Psoas muscle (tissue), 8 donors: ENCODE measurements around the gene NSFL1C. TPM values are rescaled to one million over a fixed set of nuclear protein-coding genes. Genes with fewer than 3 reads are reported as not detected.

Experiments
- ATAC-seq, 4 donors: fragments of 200-7000 bp; cut with Tn5 transposase; one replicate each; pipeline ENCODE4 v1.9.1; 2020; ENCODE audit warnings: moderate library complexity in 3 of 4, mild to moderate bottlenecking in 2 of 4
- DNase-seq, 2 donors: peaks; one replicate each; pipeline ENCODE4 v3.0.0-alpha.2; 2020
- H3K27ac ChIP-seq: fragments of 200-600 bp; one replicate; pipeline ENCODE4 v1.8.0; 2022
- H3K27me3 ChIP-seq, 3 donors: fragments of 200-600 bp in 1 of 3; one replicate each; pipeline versions ENCODE4 v1.6.1 to v1.8.0; 2013 to 2022; ENCODE audit warnings: low read length in 2 of 3, mild to moderate bottlenecking in 2 of 3, moderate library complexity in 1 of 3; ENCODE audit not compliant: insufficient read depth in 3 of 3
- H3K36me3 ChIP-seq, 2 donors: fragments of 200-600 bp in 1 of 2; one replicate each; pipeline versions ENCODE4 v1.6.1 to v1.8.0; 2013 to 2022; ENCODE audit warnings: low read depth in 1 of 2, mild to moderate bottlenecking in 1 of 2, moderate library complexity in 1 of 2; ENCODE audit not compliant: insufficient read depth in 1 of 2
- H3K4me1 ChIP-seq: fragments of 200-600 bp; one replicate; pipeline ENCODE4 v1.8.0; 2022
- H3K4me3 ChIP-seq: fragments of 200-600 bp; one replicate; pipeline ENCODE4 v1.8.0; 2022; ENCODE audit warnings: mild to moderate bottlenecking
- H3K9me3 ChIP-seq: fragments of 200-600 bp; one replicate; pipeline ENCODE4 v1.8.0; 2022
- WGBS, 3 donors: extraction: QIAGEN DNeasy Blood & Tissue Kit; methylation state at CpG; one replicate each; pipeline versions ENCODE4 v1.1.6 to v1.1.7; 2013; 5-methylcytosine and 5-hydroxymethylcytosine counted together
- intact Hi-C, 2 donors: fragments of 100-400 bp; cut with DNase I; formaldehyde crosslinking; loops; one replicate each; pipeline versions ENCODE4 v1.11.0 to v1.14.2; 2022
- polyA plus RNA-seq, 3 donors: library from polyadenylated mRNA; stranded (reverse); fragments of 200-250 nt; gene quantifications; one replicate each; pipeline ENCODE4 v1.2.3, GENCODE V29; 2013
- total RNA-seq, 4 donors: library from RNA; stranded (reverse); fragmentation: NEBNext Ultra II Directional in 2 of 4; extraction: Animal tissue kit (Norgen Biotek cat#: 25700) in 2 of 4; gene quantifications; one replicate each; pipeline versions ENCODE4 v1.2.1 to v1.2.4, GENCODE V29; 2021 to 2023
- TF ChIP-seq, protein P1 (sequence below): fragments of 200-600 bp; IDR thresholded peaks from one replicate; pipeline ENCODE4 v1.8.0; 2022; ENCODE audit warnings: antibody characterized with exemption
- donor health status: healthy with polysubstance abuse.
- donor health status: DM: no; HTN: no; CAD: no; lungs with moderate emphysema.
- donor health status: Bipolar disorder and iron deficiency.
- donor health status: healthy.
- donor health status: DM: yes; HTN: yes; CAD: no.
- donor health status: DM: no; HTN: no; CAD: no.
- donor health status: DM: no; HTN: no; CAD: no.
- donor health status: DM: yes; HTN: yes; CAD: no.

Gene NSFL1C
- total and polyA plus RNA-seq, 7 donors, result 82.8 to 135 (median 107) TPM

- WGBS, 3 donors, result 71 to 82% (median 82%) methylated on average over 2 of the region's 2 CpGs
- intact Hi-C loops, result no loop called here
- Histone ChIP-seq H3K4me1 (no peaks in the 10 kb centered on the region), H3K36me3 (no peaks in the 10 kb centered on the region), H3K9me3 (no peaks in the 10 kb centered on the region), H3K27ac (no peak overlapping the region), H3K4me3 (no peak overlapping the region), H3K27me3 (peaks cover 0 to 3% (median 0%) of the 10 kb centered on the region in 3 donors)
- TF ChIP-seq, protein P1, sequence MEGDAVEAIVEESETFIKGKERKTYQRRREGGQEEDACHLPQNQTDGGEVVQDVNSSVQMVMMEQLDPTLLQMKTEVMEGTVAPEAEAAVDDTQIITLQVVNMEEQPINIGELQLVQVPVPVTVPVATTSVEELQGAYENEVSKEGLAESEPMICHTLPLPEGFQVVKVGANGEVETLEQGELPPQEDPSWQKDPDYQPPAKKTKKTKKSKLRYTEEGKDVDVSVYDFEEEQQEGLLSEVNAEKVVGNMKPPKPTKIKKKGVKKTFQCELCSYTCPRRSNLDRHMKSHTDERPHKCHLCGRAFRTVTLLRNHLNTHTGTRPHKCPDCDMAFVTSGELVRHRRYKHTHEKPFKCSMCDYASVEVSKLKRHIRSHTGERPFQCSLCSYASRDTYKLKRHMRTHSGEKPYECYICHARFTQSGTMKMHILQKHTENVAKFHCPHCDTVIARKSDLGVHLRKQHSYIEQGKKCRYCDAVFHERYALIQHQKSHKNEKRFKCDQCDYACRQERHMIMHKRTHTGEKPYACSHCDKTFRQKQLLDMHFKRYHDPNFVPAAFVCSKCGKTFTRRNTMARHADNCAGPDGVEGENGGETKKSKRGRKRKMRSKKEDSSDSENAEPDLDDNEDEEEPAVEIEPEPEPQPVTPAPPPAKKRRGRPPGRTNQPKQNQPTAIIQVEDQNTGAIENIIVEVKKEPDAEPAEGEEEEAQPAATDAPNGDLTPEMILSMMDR, result no peak
- ATAC-seq (no peak), DNase-seq (no peak)
Observed at GRCh38 chr20:1489325-1489724, 22.7 kb upstream of the NSFL1C start.

DNA sequence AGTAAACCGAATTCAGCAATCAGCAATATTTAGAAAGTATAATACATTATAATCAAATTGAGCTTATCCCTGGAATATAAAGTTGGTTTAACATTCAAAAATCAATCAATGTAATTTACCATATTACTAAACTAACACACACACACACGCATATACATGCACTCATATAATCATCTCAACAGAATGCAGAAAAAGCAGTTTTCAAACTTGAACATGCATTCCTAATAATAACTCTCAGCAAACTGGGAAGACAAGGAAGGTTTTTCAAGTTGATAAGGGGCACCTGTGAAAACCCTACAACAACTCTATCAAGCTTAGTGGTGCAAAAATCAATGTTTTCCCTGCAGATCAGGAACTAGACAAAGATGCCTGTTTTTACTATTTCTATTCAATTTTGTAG is 19.9 kb upstream of the NSFL1C start:
- H3K27ac ChIP-seq, result no peak overlapping the region
- TF ChIP-seq, protein P1, result no peak
- no peaks in the 10 kb centered on the region for H3K4me1 ChIP-seq
- H3K36me3 ChIP-seq, result no peaks in the 10 kb centered on the region
- no peak overlapping the region for H3K4me3 ChIP-seq
- no peak for ATAC-seq
- peaks cover 0 to 8% (median 0%) of the 10 kb centered on the region in 3 donors for H3K27me3 ChIP-seq
- intact Hi-C loops, result no loop called here
- no peak for DNase-seq
- WGBS, 3 donors, result 84 to 86% (median 86%) methylated on average over 2 of the region's 2 CpGs
- H3K9me3 ChIP-seq, result no peaks in the 10 kb centered on the region

- peaks cover 0 to 16% (median 0%) of the 10 kb centered on the region in 3 donors for H3K27me3 ChIP-seq
- TF ChIP-seq, protein P1, result no peak
- intact Hi-C loops, result no loop called here
- WGBS, 3 donors, result 45 to 59% (median 51%) methylated on average over 5 of the region's 5 CpGs
- no peak for ATAC-seq
- H3K36me3 ChIP-seq, result no peaks in the 10 kb centered on the region
- H3K27ac ChIP-seq, result no peak overlapping the region
- no peaks in the 10 kb centered on the region for H3K4me1 ChIP-seq
- no peak for DNase-seq
- H3K9me3 ChIP-seq, result no peaks in the 10 kb centered on the region
- H3K4me3 ChIP-seq, result no peak overlapping the region
Observed at GRCh38 chr20:1484438-1485116, 17.9 kb upstream of the NSFL1C start.

GRCh38 chr20:1479831-1480595 is 13.4 kb upstream of the NSFL1C start:
- Histone ChIP-seq H3K4me3 (no peak overlapping the region), H3K4me1 (no peaks in the 10 kb centered on the region), H3K27me3 (peaks cover 0 to 16% (median 0%) of the 10 kb centered on the region in 3 donors), H3K27ac (no peak overlapping the region), H3K9me3 (no peaks in the 10 kb centered on the region), H3K36me3 (no peaks in the 10 kb centered on the region)
- DNase-seq, result no peak
- intact Hi-C loops, result no loop called here
- no peak for ATAC-seq
- TF ChIP-seq, protein P1, result no peak
- 70 to 75% (median 71%) methylated on average over 9 of the region's 9 CpGs for WGBS, 3 donors
